Transverse colon (tissue), 4 donors: ENCODE results near the gene MEGF11.

Source experiments
- CTCF ChIP-seq, 5 experiments: fragments of 200-600 bp in 3 of 5; fragments of 450-650 bp in 2 of 5; sonication (generic) in 3 of 5; IDR thresholded peaks; 1 replicate in 2 of 5; 2 replicates in 3 of 5; pipeline ENCODE4 v1.5.1; 2016 to 2017; ENCODE audit warnings: antibody characterized with exemption in 5 of 5, inconsistent platforms in 3 of 5, mild to moderate bottlenecking in 2 of 5, moderate library complexity in 1 of 5
- POLR2AphosphoS5 ChIP-seq, 3 donors: sonication (generic); formaldehyde crosslinking; IDR thresholded peaks; one replicate each; pipeline ENCODE4 v1.6.1; 2016; ENCODE audit warnings: antibody characterized with exemption in 3 of 3

GRCh38 chr15:66110864-66111263 lies 142.7 kb downstream of the MEGF11 start:
- no peak for TF ChIP-seq CTCF (IDR thresholded peaks at IDR 0.05)
- TF ChIP-seq POLR2AphosphoS5 (IDR thresholded peaks at IDR 0.05), result no peak
